ENCODE measurements around the gene RUNX1. TPM values are rescaled to one million over a fixed set of nuclear protein-coding genes. Genes with fewer than 3 reads are reported as not detected.

Gene RUNX1
- total and polyA plus RNA-seq, 7 experiments from 2014 or later = 27.9 to 154 (median 85.1) TPM

DNA sequence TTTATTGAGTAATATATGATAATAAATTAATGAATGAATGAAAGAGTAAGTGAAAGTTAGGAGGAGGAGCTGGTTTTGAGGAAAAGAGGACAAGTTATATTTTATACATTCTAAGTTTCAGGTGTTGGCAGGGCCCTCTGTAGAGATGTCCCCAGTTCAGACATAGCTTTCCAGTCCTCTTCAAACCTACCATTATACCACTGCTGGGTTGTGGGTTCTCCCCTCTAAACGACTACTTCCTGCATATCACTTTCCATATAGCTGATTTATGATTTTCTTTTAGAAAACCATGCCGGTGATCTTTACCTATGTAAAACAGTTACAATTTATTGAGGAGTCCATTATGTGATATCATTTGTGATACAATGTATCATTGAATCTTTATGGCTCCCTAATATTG, 116.9 kb downstream of the RUNX1 start:
- Mint-ChIP-seq H3K27me3 (no peaks in the 10 kb centered on the region), H3K4me3 (peak overlapping the region in 7 of 10 donors; percentile 39 to 85 (median 77)), H3K36me3 (peaks cover 0 to 14% (median 4%) of the 10 kb centered on the region in 5 donors), H3K4me1 (peaks cover 65 to 90% (median 87%) of the 10 kb centered on the region in 7 donors), H3K27ac (peak overlapping the region; percentile 6 to 97 (median 90)), H3K9me3 (peaks cover 0 to 6% (median 0%) of the 10 kb centered on the region in 11 donors)
- H3K27me3 ChIP-seq (ENCODE audit: control insufficient read depth in 2 of 2, insufficient read depth in 2 of 2, low read length in 2 of 2) = no peaks in the 10 kb centered on the region
- H3K27ac ChIP-seq (ENCODE audit: low read depth, low read length) = peak overlapping the region; percentile 81
- ATAC-seq = no peak
- POLR2A ChIA-PET = interaction anchor here (0.5 to 4.4 kb wide), 6 partner anchors 43 to 115 kb away, joined by 3 to 36 read pairs (median 4); no protein-coding TSS in a partner anchor
- H3K4me3 ChIP-seq (ENCODE audit: low read length) = no peak overlapping the region
- CTCF ChIA-PET = interaction anchor here (0.6 to 3.7 kb wide), 3 partner anchors 9 to 118 kb away, joined by 3 to 26 read pairs (median 7); partner anchors contain the start of gene RUNX1
- DNase-seq = no peak
- no peaks in the 10 kb centered on the region for H3K36me3 ChIP-seq (ENCODE audit: control insufficient read depth in 2 of 3, insufficient read depth in 3 of 3, low read length in 3 of 3)
- intact Hi-C loops (cut with micrococcal nuclease) = loop anchor here in 1 of 2 donors (2.0 kb wide), 1 partner anchor 15 kb away; no protein-coding TSS in a partner anchor
- no peaks in the 10 kb centered on the region for H3K9me3 ChIP-seq (ENCODE audit: control insufficient read depth in 2 of 3, low read length in 3 of 3)
- H3K4me1 ChIP-seq (ENCODE audit: control insufficient read depth in 2 of 2, insufficient read depth in 2 of 2, low read length in 2 of 2) = peaks cover 52 to 54% of the 10 kb centered on the region in 2 donors

DNA sequence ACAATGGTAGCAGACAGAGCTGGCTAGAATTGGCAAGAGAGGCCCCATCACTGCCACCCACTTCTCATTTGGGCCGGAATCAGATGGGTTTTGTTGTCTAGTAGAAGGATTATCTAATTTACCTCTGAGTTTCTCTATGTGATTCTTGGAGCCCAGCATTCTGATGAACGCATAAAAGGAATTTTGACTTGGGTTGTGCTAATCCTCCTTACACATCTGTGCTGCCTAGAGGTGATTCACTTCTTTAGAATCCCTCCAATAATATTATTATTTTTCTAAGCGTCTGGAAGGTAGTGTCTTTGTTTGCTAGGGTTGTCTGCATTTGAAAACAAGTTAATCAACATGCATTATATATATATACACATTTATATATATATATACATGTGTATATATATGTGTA, 118.1 kb downstream of the RUNX1 start:
- H3K4me3 Mint-ChIP-seq = no peak overlapping the region
- no peaks in the 10 kb centered on the region for H3K36me3 ChIP-seq (ENCODE audit: control insufficient read depth in 2 of 3, insufficient read depth in 3 of 3, low read length in 3 of 3)
- peak overlapping the region in 6 of 9 donors; percentile 51 to 77 (median 65) for H3K27ac Mint-ChIP-seq
- intact Hi-C loops (cut with micrococcal nuclease) = loop anchor here in 1 of 2 donors (2.0 kb wide), 1 partner anchor 14 kb away; no protein-coding TSS in a partner anchor
- ATAC-seq (no peak), DNase-seq (no peak)
- H3K9me3 Mint-ChIP-seq = peaks cover 0 to 6% (median 0%) of the 10 kb centered on the region in 11 donors
- peaks cover 43 to 44% of the 10 kb centered on the region in 2 donors for H3K4me1 ChIP-seq (ENCODE audit: control insufficient read depth in 2 of 2, insufficient read depth in 2 of 2, low read length in 2 of 2)
- H3K4me1 Mint-ChIP-seq = peaks cover 66 to 90% (median 85%) of the 10 kb centered on the region in 7 donors
- CTCF ChIA-PET = no interaction called here
- H3K4me3 ChIP-seq (ENCODE audit: low read length) = no peak overlapping the region
- peaks cover 3 to 20% (median 11%) of the 10 kb centered on the region in 5 donors for H3K36me3 Mint-ChIP-seq
- no peaks in the 10 kb centered on the region for H3K27me3 ChIP-seq (ENCODE audit: control insufficient read depth in 2 of 2, insufficient read depth in 2 of 2, low read length in 2 of 2)
- no peaks in the 10 kb centered on the region for H3K9me3 ChIP-seq (ENCODE audit: control insufficient read depth in 2 of 3, low read length in 3 of 3)
- H3K27ac ChIP-seq (ENCODE audit: low read depth, low read length) = no peak overlapping the region
- POLR2A ChIA-PET = interaction anchor here (4.4 kb wide), 1 partner anchor 116 kb away, joined by 36 read pairs; no protein-coding TSS in a partner anchor
- H3K27me3 Mint-ChIP-seq = no peaks in the 10 kb centered on the region

DNA sequence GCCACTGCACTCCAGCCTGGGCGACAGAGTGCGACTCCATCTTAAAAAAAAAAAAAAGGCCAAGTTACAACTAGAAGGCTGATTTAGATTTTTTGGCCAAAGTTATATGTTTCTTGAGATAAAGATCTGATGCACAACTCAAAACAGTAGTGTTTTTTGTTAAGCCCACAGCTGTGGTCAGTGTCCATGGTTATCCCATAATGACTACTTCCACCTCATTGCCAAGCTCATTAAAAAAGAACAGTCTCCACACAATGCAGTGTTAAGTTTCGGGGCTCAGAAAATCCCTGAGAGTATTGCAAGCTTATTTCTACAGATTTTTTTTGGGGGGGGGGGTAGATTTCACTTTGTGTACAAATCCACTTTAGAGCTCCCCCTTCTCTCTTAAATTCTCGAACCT, 120.5 kb downstream of the RUNX1 start:
- ATAC-seq (no peak), DNase-seq (no peak)
- Mint-ChIP-seq H3K9me3 (peaks cover 0 to 11% (median 0%) of the 10 kb centered on the region in 11 donors), H3K4me1 (peaks cover 60 to 89% (median 84%) of the 10 kb centered on the region in 7 donors), H3K4me3 (no peak overlapping the region), H3K36me3 (peaks cover 11 to 39% (median 25%) of the 10 kb centered on the region in 5 donors), H3K27me3 (no peaks in the 10 kb centered on the region), H3K27ac (no peak overlapping the region)
- POLR2A ChIA-PET = interaction anchor here (1.4 to 1.5 kb wide), 2 partner anchors 14 to 25 kb away, joined by 3 to 5 read pairs; no protein-coding TSS in a partner anchor
- Histone ChIP-seq H3K4me3 (ENCODE audit: low read length) (no peak overlapping the region), H3K27me3 (ENCODE audit: control insufficient read depth in 2 of 2, insufficient read depth in 2 of 2, low read length in 2 of 2) (no peaks in the 10 kb centered on the region), H3K36me3 (ENCODE audit: control insufficient read depth in 2 of 3, insufficient read depth in 3 of 3, low read length in 3 of 3) (no peaks in the 10 kb centered on the region), H3K9me3 (ENCODE audit: control insufficient read depth in 2 of 3, low read length in 3 of 3) (no peaks in the 10 kb centered on the region), H3K4me1 (ENCODE audit: control insufficient read depth in 2 of 2, insufficient read depth in 2 of 2, low read length in 2 of 2) (peaks cover 19 to 31% of the 10 kb centered on the region in 2 donors), H3K27ac (ENCODE audit: low read depth, low read length) (no peak overlapping the region)
- CTCF ChIA-PET = interaction anchor here (1.3 kb wide), 1 partner anchor 72 kb away, joined by 5 read pairs; no protein-coding TSS in a partner anchor
- intact Hi-C loops (cut with micrococcal nuclease) = no loop called here

- Mint-ChIP-seq H3K27ac (no peak overlapping the region), H3K4me3 (no peak overlapping the region), H3K36me3 (peaks cover 13 to 41% (median 25%) of the 10 kb centered on the region in 5 donors), H3K27me3 (no peaks in the 10 kb centered on the region), H3K9me3 (peaks cover 0 to 11% (median 0%) of the 10 kb centered on the region in 11 donors), H3K4me1 (peaks cover 54 to 88% (median 82%) of the 10 kb centered on the region in 7 donors)
- ChIA-PET POLR2A (interaction anchor here (1.4 to 1.5 kb wide), 2 partner anchors 15 to 25 kb away, joined by 3 to 5 read pairs; no protein-coding TSS in a partner anchor), CTCF (interaction anchor here (0.8 to 1.3 kb wide), 2 partner anchors 72 to 472 kb away, joined by 3 to 5 read pairs; no protein-coding TSS in a partner anchor)
- intact Hi-C loops (cut with micrococcal nuclease) = no loop called here
- Histone ChIP-seq H3K4me3 (ENCODE audit: low read length) (no peak overlapping the region), H3K27me3 (ENCODE audit: control insufficient read depth in 2 of 2, insufficient read depth in 2 of 2, low read length in 2 of 2) (no peaks in the 10 kb centered on the region), H3K36me3 (ENCODE audit: control insufficient read depth in 2 of 3, insufficient read depth in 3 of 3, low read length in 3 of 3) (no peaks in the 10 kb centered on the region), H3K27ac (ENCODE audit: low read depth, low read length) (no peak overlapping the region), H3K4me1 (ENCODE audit: control insufficient read depth in 2 of 2, insufficient read depth in 2 of 2, low read length in 2 of 2) (peaks cover 13 to 31% of the 10 kb centered on the region in 2 donors), H3K9me3 (ENCODE audit: control insufficient read depth in 2 of 3, low read length in 3 of 3) (no peaks in the 10 kb centered on the region)
- no peak for ATAC-seq
- no peak for DNase-seq
Measured at GRCh38 chr21:34927992-34928391, 121.1 kb downstream of the RUNX1 start.

- Mint-ChIP-seq H3K4me1 (peaks cover 45 to 87% (median 81%) of the 10 kb centered on the region in 7 donors), H3K36me3 (peaks cover 13 to 47% (median 25%) of the 10 kb centered on the region in 5 donors), H3K4me3 (peak overlapping the region in 3 of 10 donors; percentile 10 to 20 (median 12)), H3K27ac (peak overlapping the region in 6 of 9 donors; percentile 0 to 52 (median 18)), H3K27me3 (no peaks in the 10 kb centered on the region), H3K9me3 (peaks cover 0 to 9% (median 0%) of the 10 kb centered on the region in 11 donors)
- ChIA-PET CTCF (no interaction called here), POLR2A (interaction anchor here (0.6 to 0.8 kb wide), 2 partner anchors 9 to 36 kb away, joined by 3 read pairs; no protein-coding TSS in a partner anchor)
- Histone ChIP-seq H3K4me1 (ENCODE audit: control insufficient read depth in 2 of 2, insufficient read depth in 2 of 2, low read length in 2 of 2) (peaks cover 5 to 29% of the 10 kb centered on the region in 2 donors), H3K27me3 (ENCODE audit: control insufficient read depth in 2 of 2, insufficient read depth in 2 of 2, low read length in 2 of 2) (no peaks in the 10 kb centered on the region), H3K9me3 (ENCODE audit: control insufficient read depth in 2 of 3, low read length in 3 of 3) (no peaks in the 10 kb centered on the region), H3K36me3 (ENCODE audit: control insufficient read depth in 2 of 3, insufficient read depth in 3 of 3, low read length in 3 of 3) (no peaks in the 10 kb centered on the region), H3K27ac (ENCODE audit: low read depth, low read length) (no peak overlapping the region), H3K4me3 (ENCODE audit: low read length) (no peak overlapping the region)
- ATAC-seq = no peak
- DNase-seq = no peak
- intact Hi-C loops (cut with micrococcal nuclease) = no loop called here
Measured at GRCh38 chr21:34926803-34927467, 122.2 kb downstream of the RUNX1 start.

- H3K9me3 ChIP-seq (ENCODE audit: control insufficient read depth in 2 of 3, low read length in 3 of 3) = no peaks in the 10 kb centered on the region
- Mint-ChIP-seq H3K27me3 (no peaks in the 10 kb centered on the region), H3K27ac (peak overlapping the region in 1 of 9 donors; percentile 3), H3K36me3 (peaks cover 13 to 53% (median 30%) of the 10 kb centered on the region in 5 donors), H3K4me1 (peaks cover 40 to 88% (median 81%) of the 10 kb centered on the region in 7 donors), H3K9me3 (peaks cover 0 to 7% (median 0%) of the 10 kb centered on the region in 11 donors), H3K4me3 (peak overlapping the region in 1 of 10 donors; percentile 6)
- DNase-seq (no peak), ATAC-seq (no peak)
- H3K27me3 ChIP-seq (ENCODE audit: control insufficient read depth in 2 of 2, insufficient read depth in 2 of 2, low read length in 2 of 2) = no peaks in the 10 kb centered on the region
- peaks cover 0 to 24% of the 10 kb centered on the region in 2 donors for H3K4me1 ChIP-seq (ENCODE audit: control insufficient read depth in 2 of 2, insufficient read depth in 2 of 2, low read length in 2 of 2)
- CTCF ChIA-PET = no interaction called here
- H3K4me3 ChIP-seq (ENCODE audit: low read length) = no peak overlapping the region
- intact Hi-C loops (cut with micrococcal nuclease) = no loop called here
- POLR2A ChIA-PET = no interaction called here
- no peak overlapping the region for H3K27ac ChIP-seq (ENCODE audit: low read depth, low read length)
- no peaks in the 10 kb centered on the region for H3K36me3 ChIP-seq (ENCODE audit: control insufficient read depth in 2 of 3, insufficient read depth in 3 of 3, low read length in 3 of 3)
Measured at GRCh38 chr21:34925597-34925996, 123.5 kb downstream of the RUNX1 start.

All from naive thymus-derived CD4-positive, alpha-beta T cell (primary cell).